Astrocyte of the spinal cord (primary cell): ENCODE measurements around the gene BMPR1B.

Experiments used
- DNase-seq: peaks from one replicate; pipeline ENCODE4 v3.0.0; 2011; ENCODE audit warnings: low read depth, low spot score
- H3K4me3 ChIP-seq: 2 replicates; pipeline ENCODE4 v1.5.1; 2011; ENCODE audit warnings: low read depth, mild to moderate bottlenecking, low read length, moderate library complexity
- in situ Hi-C: cut with HindIII; loops from 2 replicates; pipeline ENCODE4 v1.10.0; 2017; ENCODE audit warnings: low sequenced_read_pairs
- TF ChIP-seq, protein P1 (sequence below): IDR thresholded peaks from 2 replicates; pipeline ENCODE4 v1.5.1; 2012; ENCODE audit warnings: low read depth, mild to moderate bottlenecking, low read length, inconsistent platforms

Gene BMPR1B

DNA sequence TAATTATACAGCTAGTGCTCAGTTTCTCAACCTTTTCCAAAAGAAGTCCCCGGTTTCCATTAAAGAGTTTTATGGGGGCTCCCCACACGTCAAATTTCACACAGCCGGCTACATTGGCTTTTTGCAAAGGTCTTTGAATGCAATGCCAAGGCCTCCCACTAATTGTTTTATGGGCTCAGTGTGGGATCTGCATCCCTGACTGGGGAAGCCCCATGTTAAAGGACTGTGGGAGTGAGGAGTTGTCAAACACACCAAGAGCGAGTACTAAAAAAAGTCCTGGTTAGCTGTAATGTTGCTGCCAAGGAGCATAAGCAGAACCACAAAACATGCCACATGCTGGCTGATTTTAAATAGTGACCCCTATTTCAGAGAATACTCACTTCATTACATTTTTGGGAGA is 162.6 kb downstream of the BMPR1B start:
- TF ChIP-seq, protein P1, sequence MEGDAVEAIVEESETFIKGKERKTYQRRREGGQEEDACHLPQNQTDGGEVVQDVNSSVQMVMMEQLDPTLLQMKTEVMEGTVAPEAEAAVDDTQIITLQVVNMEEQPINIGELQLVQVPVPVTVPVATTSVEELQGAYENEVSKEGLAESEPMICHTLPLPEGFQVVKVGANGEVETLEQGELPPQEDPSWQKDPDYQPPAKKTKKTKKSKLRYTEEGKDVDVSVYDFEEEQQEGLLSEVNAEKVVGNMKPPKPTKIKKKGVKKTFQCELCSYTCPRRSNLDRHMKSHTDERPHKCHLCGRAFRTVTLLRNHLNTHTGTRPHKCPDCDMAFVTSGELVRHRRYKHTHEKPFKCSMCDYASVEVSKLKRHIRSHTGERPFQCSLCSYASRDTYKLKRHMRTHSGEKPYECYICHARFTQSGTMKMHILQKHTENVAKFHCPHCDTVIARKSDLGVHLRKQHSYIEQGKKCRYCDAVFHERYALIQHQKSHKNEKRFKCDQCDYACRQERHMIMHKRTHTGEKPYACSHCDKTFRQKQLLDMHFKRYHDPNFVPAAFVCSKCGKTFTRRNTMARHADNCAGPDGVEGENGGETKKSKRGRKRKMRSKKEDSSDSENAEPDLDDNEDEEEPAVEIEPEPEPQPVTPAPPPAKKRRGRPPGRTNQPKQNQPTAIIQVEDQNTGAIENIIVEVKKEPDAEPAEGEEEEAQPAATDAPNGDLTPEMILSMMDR, result no peak
- H3K4me3 ChIP-seq, result no peak overlapping the region
- DNase-seq, result no peak
- in situ Hi-C loops, result no loop called here

DNA sequence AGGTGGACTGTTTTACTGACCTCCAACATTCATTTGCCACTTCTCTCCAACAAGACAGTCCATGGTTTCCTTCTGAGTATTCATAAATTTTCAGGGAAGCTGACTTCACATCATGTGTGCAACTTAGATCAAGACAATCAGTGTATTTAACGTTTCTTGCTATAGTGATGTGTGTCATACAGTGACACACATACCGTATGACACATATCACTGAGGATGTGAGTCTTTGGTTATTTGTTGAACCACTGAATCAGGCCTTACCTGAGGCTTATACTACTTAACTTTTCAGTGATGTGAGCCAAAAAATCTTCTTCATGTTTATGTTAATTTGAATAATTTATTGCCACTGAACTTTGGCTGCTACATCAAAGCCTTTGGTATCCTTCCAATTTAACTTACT is 166.8 kb downstream of the BMPR1B start:
- H3K4me3 ChIP-seq, result no peak overlapping the region
- TF ChIP-seq, protein P1, result no peak
- DNase-seq, result no peak
- in situ Hi-C loops, result no loop called here

DNA sequence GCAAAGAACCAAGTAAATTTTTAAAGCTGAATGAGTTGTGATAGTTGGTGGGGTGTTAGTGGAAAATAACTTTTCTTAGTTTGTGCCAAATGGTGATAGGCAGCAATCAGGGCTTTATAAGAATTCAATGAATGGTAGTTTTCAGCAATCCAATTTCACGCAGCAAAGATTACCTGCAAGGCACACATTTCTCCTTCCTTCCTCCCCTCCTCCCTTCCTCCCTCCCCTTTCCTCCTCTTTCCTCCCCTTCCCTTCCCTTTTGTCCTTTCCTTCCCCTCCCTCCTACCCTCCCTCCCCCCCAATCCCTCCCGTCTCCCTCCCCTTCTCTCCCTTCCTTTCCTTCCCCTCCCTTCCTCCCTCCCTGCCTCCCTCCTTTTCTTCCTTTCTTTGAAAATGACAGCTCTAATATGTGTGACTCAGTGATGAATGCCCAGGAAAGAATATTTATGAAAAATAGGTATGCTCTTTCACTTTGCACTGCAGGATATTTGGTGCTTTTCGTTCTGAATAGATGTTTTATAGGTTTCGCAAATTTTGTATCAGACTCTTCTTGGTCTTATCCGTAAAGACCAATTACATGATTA is 168.1 kb downstream of the BMPR1B start:
- in situ Hi-C loops, result no loop called here
- TF ChIP-seq, protein P1, result no peak
- DNase-seq, result no peak
- no peak overlapping the region for H3K4me3 ChIP-seq

DNA sequence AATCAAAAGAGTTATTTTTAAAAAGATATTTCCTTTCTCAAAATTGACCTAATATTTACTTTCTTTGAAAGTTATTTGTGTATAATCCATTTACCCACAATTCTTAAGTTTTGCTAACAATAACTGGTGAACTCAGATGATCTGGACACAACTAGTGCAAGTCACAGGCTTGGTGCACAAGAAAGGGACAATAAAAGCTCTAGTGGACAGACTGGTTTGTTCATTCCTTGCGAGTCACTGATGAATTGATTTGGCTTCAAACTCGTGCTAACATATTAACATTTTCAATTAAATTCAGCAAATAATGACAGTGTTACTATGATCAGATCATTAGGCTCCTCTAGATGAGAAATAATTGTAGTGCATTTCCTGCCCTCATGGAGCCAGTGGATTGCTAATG is 169.2 kb downstream of the BMPR1B start:
- in situ Hi-C loops, result no loop called here
- TF ChIP-seq, protein P1, result no peak

DNA sequence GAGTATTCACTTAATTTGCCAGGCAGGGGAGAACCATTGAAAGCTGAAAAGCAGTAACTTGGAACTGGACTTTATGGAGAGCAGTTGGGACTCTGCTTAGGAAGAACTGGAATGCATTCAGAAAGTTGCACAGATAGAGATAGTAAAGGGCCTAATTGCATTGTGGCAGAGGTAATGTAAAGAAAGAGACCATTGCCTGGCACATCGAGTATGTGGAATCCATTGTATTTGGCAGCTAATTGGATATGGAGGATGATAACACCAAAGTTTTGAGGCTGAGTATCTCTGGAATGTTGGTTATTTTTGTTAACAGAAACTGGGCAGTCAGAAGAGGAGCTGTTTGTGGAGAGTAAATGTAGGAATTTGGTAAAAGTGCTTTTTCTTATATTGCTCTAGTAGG is 169.9 kb downstream of the BMPR1B start:
- TF ChIP-seq, protein P1, result no peak
- no peak overlapping the region for H3K4me3 ChIP-seq
- in situ Hi-C loops, result no loop called here
- no peak for DNase-seq

More for the DNA sequence above, 169.2 kb downstream of the BMPR1B start:
- no peak overlapping the region for H3K4me3 ChIP-seq
- DNase-seq, result no peak

DNA sequence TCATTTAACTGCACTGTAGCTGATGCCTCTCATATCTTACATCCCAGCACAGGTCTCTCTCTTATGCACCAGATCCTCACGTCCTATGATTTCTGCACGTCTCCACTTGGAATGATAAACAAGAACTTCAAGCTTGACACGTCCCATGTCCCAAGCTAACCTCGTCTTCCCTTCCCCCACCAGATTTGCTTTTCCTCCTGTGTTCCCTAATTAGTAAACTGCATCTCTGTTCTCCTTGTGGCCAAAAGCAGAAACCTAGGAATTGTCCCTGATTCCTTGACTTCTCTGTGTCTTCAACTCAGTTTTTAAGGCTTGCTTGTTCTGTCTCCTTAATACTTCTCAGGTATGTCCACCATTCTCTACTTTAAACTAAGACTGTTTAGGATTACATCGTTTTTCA is 171.9 kb downstream of the BMPR1B start:
- in situ Hi-C loops, result no loop called here
- no peak for DNase-seq
- no peak overlapping the region for H3K4me3 ChIP-seq
- TF ChIP-seq, protein P1, result no peak

DNA sequence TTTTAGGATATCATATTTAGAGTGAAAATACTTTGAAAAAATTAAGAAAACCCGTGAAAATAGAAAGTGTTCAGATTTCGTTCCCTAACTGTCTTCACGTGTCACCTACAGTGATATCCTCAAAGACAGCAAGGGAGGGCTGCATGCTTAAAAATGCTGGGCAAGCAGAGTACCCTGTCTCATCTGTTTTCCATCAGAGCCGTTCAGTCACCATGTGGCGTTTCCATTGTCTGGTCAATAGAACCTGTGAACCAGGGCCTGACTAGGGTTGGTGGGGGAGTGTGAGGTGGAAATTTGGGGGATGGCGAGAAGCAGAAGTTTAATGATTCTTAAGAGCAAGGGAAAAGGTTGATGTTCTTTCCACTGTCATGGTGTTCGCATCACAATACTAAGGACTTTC is 173.9 kb downstream of the BMPR1B start:
- TF ChIP-seq, protein P1, result no peak
- in situ Hi-C loops, result no loop called here

More for the DNA sequence above, 173.9 kb downstream of the BMPR1B start:
- no peak overlapping the region for H3K4me3 ChIP-seq
- DNase-seq, result no peak
